Mucosa of stomach (tissue), 1 donor: ENCODE data around the gene CFAP77.
"Not testable (repeated sequence)": the region's sequence is repeated elsewhere in the genome, so short reads cannot be mapped to it uniquely, and the experiment has no call there.

Experiments
- H3K27me3 ChIP-seq: one replicate; pipeline ENCODE4 v1.7.0; 2013; ENCODE audit warnings: mild to moderate bottlenecking, low read length; ENCODE audit not compliant: control insufficient read depth, insufficient read depth
- H3K36me3 ChIP-seq: one replicate; pipeline ENCODE4 v1.7.0; 2013; ENCODE audit warnings: low read length; ENCODE audit not compliant: control insufficient read depth, insufficient read depth
- H3K4me1 ChIP-seq: one replicate; pipeline ENCODE4 v1.7.0; 2013; ENCODE audit warnings: mild to moderate bottlenecking, low read length; ENCODE audit not compliant: control insufficient read depth, insufficient read depth
- H3K4me3 ChIP-seq: one replicate; pipeline ENCODE4 v1.7.0; 2013; ENCODE audit warnings: low read length
- H3K9ac ChIP-seq: one replicate; pipeline ENCODE4 v1.7.0; 2013; ENCODE audit warnings: mild to moderate bottlenecking, low read length, moderate library complexity
- H3K9me3 ChIP-seq: one replicate; pipeline ENCODE4 v1.7.0; 2013; ENCODE audit warnings: mild to moderate bottlenecking, low read length, moderate library complexity; ENCODE audit not compliant: control insufficient read depth
- donor health status: Pancreatic carcinoma.

CFAP77 gene

GRCh38 chr9:132409828-132410528 lies at the start of gene CFAP77:
CFAP77 (plus strand) TSS chr9:132410211; CDS start chr9:132410272, 61 bp downstream.
- H3K9me3 ChIP-seq: no peaks in the 10 kb centered on the region
- peaks cover 25% of the 10 kb centered on the region for H3K4me1 ChIP-seq
- H3K27me3 ChIP-seq: peaks cover 46% of the 10 kb centered on the region
- H3K4me3 ChIP-seq: no peak within 1 kb of the TSS
- peak within 1 kb of the TSS; percentile 29 for H3K9ac ChIP-seq
- no peaks in the 10 kb centered on the region for H3K36me3 ChIP-seq

DNA sequence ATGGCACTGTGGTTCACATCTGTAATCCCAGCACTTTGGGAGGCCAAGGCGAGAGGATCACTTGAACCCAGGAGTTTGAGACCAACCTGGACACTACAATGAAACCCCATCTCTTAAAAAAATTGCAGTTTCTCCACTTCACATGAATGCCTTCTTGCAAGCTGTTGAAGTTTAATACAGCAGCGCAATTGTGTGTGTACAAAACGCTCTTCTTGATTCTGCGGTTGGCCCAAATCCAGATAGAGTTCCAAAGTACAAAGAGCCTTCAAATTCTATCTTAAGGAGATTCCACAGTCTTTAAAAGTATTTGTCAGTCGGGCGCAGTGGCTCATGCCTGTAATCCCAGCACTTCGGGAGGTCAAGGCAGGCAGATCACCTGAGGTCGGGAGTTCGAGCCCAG lies 45.9 kb upstream of the CFAP77 start:
- Histone ChIP-seq H3K4me1 (no peaks in the 10 kb centered on the region), H3K36me3 (no peaks in the 10 kb centered on the region), H3K27me3 (no peaks in the 10 kb centered on the region), H3K9me3 (no peaks in the 10 kb centered on the region), H3K4me3 (no peak overlapping the region), H3K9ac (no peak overlapping the region)

DNA sequence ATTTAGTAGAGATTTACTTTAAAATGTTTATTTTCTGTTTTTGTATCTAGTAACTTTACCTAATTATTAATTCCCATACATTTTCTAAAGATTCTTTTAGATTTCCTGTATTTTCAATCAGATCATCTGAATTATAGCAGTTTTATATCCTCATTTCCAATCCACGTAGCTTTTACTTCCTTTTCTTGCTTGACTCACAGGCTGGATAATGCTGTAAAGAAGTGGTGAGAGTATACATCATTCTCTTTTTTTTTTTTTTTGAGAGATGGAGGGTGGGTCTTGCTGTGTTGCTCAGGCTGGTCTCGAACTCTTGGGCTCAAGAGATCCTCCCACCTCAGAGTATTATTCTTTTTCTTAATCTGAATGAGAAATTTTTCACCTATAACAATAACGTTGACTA lies 44.0 kb upstream of the CFAP77 start:
- H3K9me3 ChIP-seq: no peaks in the 10 kb centered on the region
- H3K4me1 ChIP-seq: no peaks in the 10 kb centered on the region
- no peak overlapping the region for H3K9ac ChIP-seq
- H3K4me3 ChIP-seq: no peak overlapping the region
- H3K36me3 ChIP-seq: no peaks in the 10 kb centered on the region
- no peaks in the 10 kb centered on the region for H3K27me3 ChIP-seq

GRCh38 chr9:132366481-132366880 lies 43.5 kb upstream of the CFAP77 start:
- Histone ChIP-seq H3K27me3 (no peaks in the 10 kb centered on the region), H3K9ac (no peak overlapping the region), H3K4me3 (no peak overlapping the region), H3K4me1 (no peaks in the 10 kb centered on the region), H3K9me3 (no peaks in the 10 kb centered on the region), H3K36me3 (no peaks in the 10 kb centered on the region)

GRCh38 chr9:132367613-132368313 lies 42.2 kb upstream of the CFAP77 start:
- Histone ChIP-seq H3K4me3 (no peak overlapping the region), H3K9ac (no peak overlapping the region), H3K27me3 (no peaks in the 10 kb centered on the region), H3K9me3 (no peaks in the 10 kb centered on the region), H3K36me3 (no peaks in the 10 kb centered on the region), H3K4me1 (no peaks in the 10 kb centered on the region)

- H3K27me3 ChIP-seq: no peaks in the 10 kb centered on the region
- no peaks in the 10 kb centered on the region for H3K9me3 ChIP-seq
- H3K4me3 ChIP-seq: no peak overlapping the region
- no peaks in the 10 kb centered on the region for H3K36me3 ChIP-seq
- no peak overlapping the region for H3K9ac ChIP-seq
- no peaks in the 10 kb centered on the region for H3K4me1 ChIP-seq
Measured at GRCh38 chr9:132369421-132369820, 40.6 kb upstream of the CFAP77 start.

DNA sequence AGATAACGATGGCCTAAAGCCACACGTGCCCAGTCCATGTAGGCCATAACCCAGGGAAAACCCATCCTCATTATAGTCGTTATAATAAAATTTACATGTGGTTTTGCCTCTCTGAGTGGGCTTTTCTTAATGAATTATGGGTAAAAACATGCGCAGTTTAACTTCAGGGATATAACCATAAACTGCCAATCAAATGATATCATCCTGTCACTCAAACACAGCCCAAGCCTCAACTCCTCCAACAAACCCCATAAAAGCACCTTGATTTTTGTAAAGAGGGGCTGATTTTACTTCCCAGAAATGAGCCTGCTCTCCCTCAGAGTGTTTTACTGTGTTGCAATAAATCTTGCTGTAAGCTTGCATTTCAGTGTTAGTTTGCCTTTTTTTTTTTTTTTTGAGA lies 39.4 kb upstream of the CFAP77 start:
- Histone ChIP-seq H3K27me3 (no peaks in the 10 kb centered on the region), H3K9me3 (no peaks in the 10 kb centered on the region), H3K4me3 (no peak overlapping the region), H3K9ac (no peak overlapping the region), H3K4me1 (no peaks in the 10 kb centered on the region), H3K36me3 (no peaks in the 10 kb centered on the region)

DNA sequence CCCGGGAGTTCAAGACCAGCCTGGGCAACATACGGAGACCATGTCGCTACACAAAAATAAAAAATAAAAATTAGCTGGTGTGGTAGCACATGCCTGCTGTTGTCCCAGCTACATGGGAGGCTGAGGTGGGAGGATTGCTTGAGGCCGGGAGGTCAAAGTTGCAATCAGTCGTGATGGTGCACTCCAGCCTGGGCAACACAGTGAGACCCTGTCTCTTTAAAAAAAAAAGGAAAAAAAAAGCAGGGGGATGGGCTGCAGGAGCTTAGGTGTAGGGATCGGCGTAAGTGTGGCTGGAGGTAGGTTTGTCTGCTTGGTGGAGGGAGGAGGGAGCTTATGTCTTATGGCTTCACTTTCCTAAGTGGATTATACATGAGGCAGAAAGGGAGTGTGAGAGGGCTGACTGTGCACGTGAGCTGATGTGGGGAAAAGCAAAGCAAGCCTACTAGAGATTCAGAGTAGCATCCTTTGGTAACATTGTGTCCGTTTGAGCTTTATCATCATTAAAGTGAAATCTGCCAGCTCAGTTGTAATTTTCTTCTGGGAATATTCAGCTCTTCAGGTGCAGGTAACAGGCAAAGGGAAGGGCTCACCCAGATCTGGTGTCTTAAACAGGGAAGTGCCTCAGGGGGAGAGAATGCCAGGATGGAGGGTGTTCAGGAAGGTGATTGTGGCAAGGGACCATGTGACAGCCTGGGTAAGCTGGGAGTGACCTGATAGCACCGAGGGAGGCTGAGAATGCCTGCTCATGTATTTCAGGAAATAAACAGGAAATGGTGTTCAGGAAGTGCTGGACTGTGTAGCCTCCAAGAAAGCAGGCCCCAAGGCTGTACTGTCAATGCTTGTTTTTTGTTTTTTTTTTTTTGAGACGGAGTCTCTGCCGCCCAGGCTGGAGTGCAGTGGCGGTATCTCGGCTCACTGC lies 37.6 kb upstream of the CFAP77 start:
- Histone ChIP-seq H3K27me3 (no peaks in the 10 kb centered on the region), H3K4me1 (no peaks in the 10 kb centered on the region), H3K9ac (no peak overlapping the region), H3K9me3 (no peaks in the 10 kb centered on the region), H3K4me3 (no peak overlapping the region), H3K36me3 (peaks cover 7% of the 10 kb centered on the region)

DNA sequence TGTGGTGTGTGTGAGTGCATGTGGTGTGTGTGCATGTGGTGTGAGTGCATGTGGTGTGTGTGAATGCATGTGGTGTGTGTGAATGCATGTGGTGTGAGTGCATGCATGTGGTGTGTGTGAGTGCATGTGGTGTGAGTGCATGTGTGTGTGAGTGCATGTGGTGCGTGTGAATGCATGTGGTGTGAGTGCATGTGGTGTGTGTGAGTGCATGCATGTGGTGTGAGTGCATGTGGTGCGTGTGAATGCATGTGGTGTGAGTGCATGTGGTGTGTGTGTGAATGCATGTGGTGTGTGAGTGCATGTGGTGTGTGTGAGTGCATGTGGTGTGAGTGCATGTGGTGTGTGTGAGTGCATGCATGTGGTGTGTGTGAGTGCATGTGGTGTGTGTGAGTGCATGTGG lies 32.2 kb upstream of the CFAP77 start:
- H3K36me3 ChIP-seq: peaks cover 16% of the 10 kb centered on the region
- H3K9me3 ChIP-seq, H3K27me3 ChIP-seq, H3K9ac ChIP-seq, H3K4me1 ChIP-seq, H3K4me3 ChIP-seq: not testable (repeated sequence)

DNA sequence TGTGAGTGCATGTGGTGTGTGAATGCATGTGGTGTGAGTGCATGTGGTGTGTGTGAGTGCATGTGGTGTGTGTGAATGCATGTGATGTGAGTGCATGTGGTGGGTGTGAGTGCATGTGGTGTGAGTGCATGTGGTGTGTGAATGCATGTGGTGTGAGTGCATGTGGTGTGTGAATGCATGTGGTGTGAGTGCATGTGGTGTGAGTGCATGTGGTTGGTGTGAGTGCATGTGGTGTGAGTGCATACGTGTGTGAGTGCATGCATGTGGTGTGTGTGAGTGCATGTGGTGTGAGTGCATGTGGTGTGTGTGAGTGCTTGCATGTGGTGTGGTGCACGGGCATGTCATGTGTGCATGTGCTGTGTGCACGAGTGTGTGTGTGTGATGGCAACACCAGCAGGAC lies 31.6 kb upstream of the CFAP77 start:
- H3K4me3 ChIP-seq, H3K9ac ChIP-seq, H3K9me3 ChIP-seq, H3K4me1 ChIP-seq, H3K27me3 ChIP-seq: not testable (repeated sequence)
- peaks cover 16% of the 10 kb centered on the region for H3K36me3 ChIP-seq

DNA sequence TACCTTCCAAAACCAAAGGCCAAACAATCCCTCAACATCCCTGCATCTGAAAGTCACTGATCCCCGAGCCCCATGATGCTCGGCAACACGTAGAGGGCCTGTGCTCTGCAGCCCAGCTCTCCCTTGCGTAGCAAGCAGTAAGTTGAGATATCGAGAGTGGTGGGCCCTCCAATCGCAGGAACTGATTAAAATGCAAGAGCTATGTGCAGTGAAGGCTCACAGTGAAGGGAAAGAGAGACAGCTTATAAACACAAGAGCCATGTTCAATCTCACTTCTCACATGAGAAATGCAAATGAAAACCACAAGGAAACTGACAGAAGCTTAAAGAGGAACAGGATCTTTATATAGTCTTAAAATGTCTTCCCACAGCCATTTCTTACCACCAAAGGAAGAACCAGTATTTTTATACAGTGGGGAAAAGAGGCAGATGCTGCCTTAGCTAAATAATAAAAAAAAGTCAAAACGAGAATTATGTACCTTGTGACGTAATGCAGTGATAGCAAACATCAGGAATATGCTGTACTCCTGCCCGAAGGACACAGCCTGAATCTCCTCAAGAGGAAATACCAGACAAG lies 28.0 kb upstream of the CFAP77 start:
- Histone ChIP-seq H3K9me3 (no peaks in the 10 kb centered on the region), H3K27me3 (no peaks in the 10 kb centered on the region), H3K36me3 (peaks cover 13% of the 10 kb centered on the region), H3K4me1 (no peaks in the 10 kb centered on the region), H3K9ac (no peak overlapping the region), H3K4me3 (no peak overlapping the region)

DNA sequence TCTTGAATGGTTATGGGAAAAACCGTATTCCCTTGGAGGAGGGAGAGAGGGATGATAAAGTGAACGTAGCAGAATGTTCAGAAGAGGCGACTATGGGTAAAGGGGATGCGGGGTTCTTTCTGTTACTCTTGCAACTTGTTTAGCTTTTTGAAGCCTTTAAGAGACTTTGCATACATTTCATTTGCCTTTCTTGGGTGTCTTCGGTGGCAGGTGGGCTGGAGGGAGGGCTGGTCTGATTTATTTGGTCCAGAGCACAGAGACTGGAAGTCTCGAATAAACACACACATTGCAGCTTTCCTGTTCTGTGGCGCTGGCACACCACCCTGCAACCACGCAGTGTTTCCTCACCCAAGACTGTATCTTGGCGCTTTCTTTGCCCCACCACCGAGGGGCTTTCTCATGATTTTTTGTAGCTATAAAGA lies 26.5 kb upstream of the CFAP77 start:
- no peak overlapping the region for H3K4me3 ChIP-seq
- no peaks in the 10 kb centered on the region for H3K4me1 ChIP-seq
- no peaks in the 10 kb centered on the region for H3K9me3 ChIP-seq
- no peak overlapping the region for H3K9ac ChIP-seq
- H3K36me3 ChIP-seq: peaks cover 4% of the 10 kb centered on the region
- H3K27me3 ChIP-seq: no peaks in the 10 kb centered on the region
